ENCODE results near the gene TMEM132C.

The TMEM132C gene

DNA sequence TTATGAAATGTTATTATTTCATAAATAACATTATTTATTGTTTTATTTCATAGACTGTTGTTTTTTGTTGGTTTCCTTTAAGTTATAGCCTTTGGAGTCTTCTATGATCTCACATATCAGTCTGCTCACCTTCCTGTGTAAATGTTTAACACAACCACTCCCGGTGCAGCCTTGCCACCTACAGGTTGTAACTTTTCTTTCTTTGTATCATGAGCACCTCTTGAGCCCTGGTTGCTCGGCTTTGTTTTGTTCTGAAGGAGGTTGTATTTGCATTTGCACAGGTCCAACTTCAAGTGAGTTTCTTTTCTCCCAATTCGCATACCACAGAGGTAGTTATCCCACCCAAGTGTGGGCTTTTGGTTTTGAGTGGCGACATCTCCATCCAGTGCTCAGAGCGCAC is 435.4 kb downstream of the TMEM132C start:
- H3K9me3 ChIP-seq (ENCODE audit: control insufficient read depth in 2 of 2, low read length in 2 of 2): no peaks in the 10 kb centered on the region
- H3K4me3 ChIP-seq (ENCODE audit: low read length in 2 of 2): no peak overlapping the region
- no peaks in the 10 kb centered on the region for H3K27me3 ChIP-seq (ENCODE audit: control insufficient read depth in 2 of 2, insufficient read depth in 2 of 2, low read length in 2 of 2)
- no peak overlapping the region for H3K9ac ChIP-seq (ENCODE audit: low read depth in 1 of 2, low read length in 2 of 2)
- H3K27ac ChIP-seq (ENCODE audit: low read depth in 2 of 2, low read length in 2 of 2): no peak overlapping the region
- no peaks in the 10 kb centered on the region for H3K4me1 ChIP-seq (ENCODE audit: control insufficient read depth in 2 of 2, insufficient read depth in 2 of 2, low read length in 2 of 2)
- no peaks in the 10 kb centered on the region for H3K36me3 ChIP-seq (ENCODE audit: control insufficient read depth in 2 of 2, insufficient read depth in 2 of 2, low read length in 2 of 2)

- no peak overlapping the region for H3K9ac ChIP-seq (ENCODE audit: low read depth in 1 of 2, low read length in 2 of 2)
- H3K27me3 ChIP-seq (ENCODE audit: control insufficient read depth in 2 of 2, insufficient read depth in 2 of 2, low read length in 2 of 2): no peaks in the 10 kb centered on the region
- H3K4me1 ChIP-seq (ENCODE audit: control insufficient read depth in 2 of 2, insufficient read depth in 2 of 2, low read length in 2 of 2): no peaks in the 10 kb centered on the region
- no peaks in the 10 kb centered on the region for H3K9me3 ChIP-seq (ENCODE audit: control insufficient read depth in 2 of 2, low read length in 2 of 2)
- no peak overlapping the region for H3K4me3 ChIP-seq (ENCODE audit: low read length in 2 of 2)
- no peaks in the 10 kb centered on the region for H3K36me3 ChIP-seq (ENCODE audit: control insufficient read depth in 2 of 2, insufficient read depth in 2 of 2, low read length in 2 of 2)
- no peak overlapping the region for H3K27ac ChIP-seq (ENCODE audit: low read depth in 2 of 2, low read length in 2 of 2)
These were observed 438.2 kb downstream of the TMEM132C start for GRCh38 chr12:128705140-128705539.

DNA sequence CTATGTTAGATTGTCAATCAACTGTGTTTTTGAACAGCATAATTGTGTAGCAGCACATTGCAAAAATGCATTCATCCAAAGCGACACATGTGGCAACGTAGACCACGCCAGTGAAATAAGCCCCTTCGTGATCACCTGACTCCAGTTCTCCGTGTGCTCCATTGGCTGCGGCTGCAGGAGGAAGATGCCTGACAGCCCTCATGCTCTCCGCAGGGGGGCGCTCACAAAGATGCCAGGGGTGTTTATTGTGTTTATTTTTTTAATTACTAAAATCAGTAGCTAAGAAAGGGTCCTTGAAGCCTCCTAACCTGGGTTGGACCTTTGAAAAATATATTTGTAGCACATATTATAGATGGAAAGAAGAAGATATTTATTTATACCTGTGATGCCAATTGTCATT is 440.5 kb downstream of the TMEM132C start:
- Histone ChIP-seq H3K36me3 (ENCODE audit: control insufficient read depth in 2 of 2, insufficient read depth in 2 of 2, low read length in 2 of 2) (no peaks in the 10 kb centered on the region), H3K9ac (ENCODE audit: low read depth in 1 of 2, low read length in 2 of 2) (no peak overlapping the region), H3K27ac (ENCODE audit: low read depth in 2 of 2, low read length in 2 of 2) (no peak overlapping the region), H3K4me1 (ENCODE audit: control insufficient read depth in 2 of 2, insufficient read depth in 2 of 2, low read length in 2 of 2) (no peaks in the 10 kb centered on the region), H3K27me3 (ENCODE audit: control insufficient read depth in 2 of 2, insufficient read depth in 2 of 2, low read length in 2 of 2) (no peaks in the 10 kb centered on the region), H3K4me3 (ENCODE audit: low read length in 2 of 2) (no peak overlapping the region), H3K9me3 (ENCODE audit: control insufficient read depth in 2 of 2, low read length in 2 of 2) (no peaks in the 10 kb centered on the region)

- no peaks in the 10 kb centered on the region for H3K4me1 ChIP-seq (ENCODE audit: control insufficient read depth in 2 of 2, insufficient read depth in 2 of 2, low read length in 2 of 2)
- no peak overlapping the region for H3K27ac ChIP-seq (ENCODE audit: low read depth in 2 of 2, low read length in 2 of 2)
- no peak overlapping the region for H3K4me3 ChIP-seq (ENCODE audit: low read length in 2 of 2)
- no peaks in the 10 kb centered on the region for H3K27me3 ChIP-seq (ENCODE audit: control insufficient read depth in 2 of 2, insufficient read depth in 2 of 2, low read length in 2 of 2)
- H3K9me3 ChIP-seq (ENCODE audit: control insufficient read depth in 2 of 2, low read length in 2 of 2): no peaks in the 10 kb centered on the region
- no peaks in the 10 kb centered on the region for H3K36me3 ChIP-seq (ENCODE audit: control insufficient read depth in 2 of 2, insufficient read depth in 2 of 2, low read length in 2 of 2)
- no peak overlapping the region for H3K9ac ChIP-seq (ENCODE audit: low read depth in 1 of 2, low read length in 2 of 2)
These were observed 441.8 kb downstream of the TMEM132C start for GRCh38 chr12:128708789-128709188.

DNA sequence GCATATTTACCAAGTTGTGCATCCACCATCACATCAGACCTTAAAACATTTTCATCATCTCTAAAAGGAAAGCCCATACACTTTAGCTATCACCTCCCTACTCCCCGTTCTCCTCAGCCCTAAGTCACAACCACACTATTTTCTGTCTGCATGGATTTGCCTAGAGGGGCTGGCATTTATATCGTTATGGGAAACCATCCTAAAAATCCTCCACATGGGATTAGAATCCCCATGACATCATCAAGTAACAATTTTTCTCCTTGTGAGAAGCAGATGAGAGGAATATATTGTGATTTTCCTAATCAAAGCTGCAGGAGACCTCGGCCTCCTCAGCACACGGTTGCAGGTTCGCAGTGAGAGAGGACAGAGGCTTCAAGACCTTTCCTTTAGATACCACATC is 442.7 kb downstream of the TMEM132C start:
- no peak overlapping the region for H3K9ac ChIP-seq (ENCODE audit: low read depth in 1 of 2, low read length in 2 of 2)
- no peaks in the 10 kb centered on the region for H3K4me1 ChIP-seq (ENCODE audit: control insufficient read depth in 2 of 2, insufficient read depth in 2 of 2, low read length in 2 of 2)
- H3K27me3 ChIP-seq (ENCODE audit: control insufficient read depth in 2 of 2, insufficient read depth in 2 of 2, low read length in 2 of 2): no peaks in the 10 kb centered on the region
- H3K36me3 ChIP-seq (ENCODE audit: control insufficient read depth in 2 of 2, insufficient read depth in 2 of 2, low read length in 2 of 2): no peaks in the 10 kb centered on the region
- no peaks in the 10 kb centered on the region for H3K9me3 ChIP-seq (ENCODE audit: control insufficient read depth in 2 of 2, low read length in 2 of 2)
- no peak overlapping the region for H3K4me3 ChIP-seq (ENCODE audit: low read length in 2 of 2)
- H3K27ac ChIP-seq (ENCODE audit: low read depth in 2 of 2, low read length in 2 of 2): no peak overlapping the region

- no peak overlapping the region for H3K4me3 ChIP-seq (ENCODE audit: low read length in 2 of 2)
- no peaks in the 10 kb centered on the region for H3K4me1 ChIP-seq (ENCODE audit: control insufficient read depth in 2 of 2, insufficient read depth in 2 of 2, low read length in 2 of 2)
- H3K27me3 ChIP-seq (ENCODE audit: control insufficient read depth in 2 of 2, insufficient read depth in 2 of 2, low read length in 2 of 2): no peaks in the 10 kb centered on the region
- H3K36me3 ChIP-seq (ENCODE audit: control insufficient read depth in 2 of 2, insufficient read depth in 2 of 2, low read length in 2 of 2): no peaks in the 10 kb centered on the region
- no peak overlapping the region for H3K27ac ChIP-seq (ENCODE audit: low read depth in 2 of 2, low read length in 2 of 2)
- no peak overlapping the region for H3K9ac ChIP-seq (ENCODE audit: low read depth in 1 of 2, low read length in 2 of 2)
- no peaks in the 10 kb centered on the region for H3K9me3 ChIP-seq (ENCODE audit: control insufficient read depth in 2 of 2, low read length in 2 of 2)
These were observed 444.5 kb downstream of the TMEM132C start for GRCh38 chr12:128711486-128711885.

- Histone ChIP-seq H3K36me3 (ENCODE audit: control insufficient read depth in 2 of 2, insufficient read depth in 2 of 2, low read length in 2 of 2) (no peaks in the 10 kb centered on the region), H3K9me3 (ENCODE audit: control insufficient read depth in 2 of 2, low read length in 2 of 2) (no peaks in the 10 kb centered on the region), H3K4me1 (ENCODE audit: control insufficient read depth in 2 of 2, insufficient read depth in 2 of 2, low read length in 2 of 2) (no peaks in the 10 kb centered on the region), H3K27me3 (ENCODE audit: control insufficient read depth in 2 of 2, insufficient read depth in 2 of 2, low read length in 2 of 2) (no peaks in the 10 kb centered on the region), H3K4me3 (ENCODE audit: low read length in 2 of 2) (no peak overlapping the region), H3K9ac (ENCODE audit: low read depth in 1 of 2, low read length in 2 of 2) (no peak overlapping the region), H3K27ac (ENCODE audit: low read depth in 2 of 2, low read length in 2 of 2) (no peak overlapping the region)
These were observed 445.7 kb downstream of the TMEM132C start for GRCh38 chr12:128712622-128713021.

DNA sequence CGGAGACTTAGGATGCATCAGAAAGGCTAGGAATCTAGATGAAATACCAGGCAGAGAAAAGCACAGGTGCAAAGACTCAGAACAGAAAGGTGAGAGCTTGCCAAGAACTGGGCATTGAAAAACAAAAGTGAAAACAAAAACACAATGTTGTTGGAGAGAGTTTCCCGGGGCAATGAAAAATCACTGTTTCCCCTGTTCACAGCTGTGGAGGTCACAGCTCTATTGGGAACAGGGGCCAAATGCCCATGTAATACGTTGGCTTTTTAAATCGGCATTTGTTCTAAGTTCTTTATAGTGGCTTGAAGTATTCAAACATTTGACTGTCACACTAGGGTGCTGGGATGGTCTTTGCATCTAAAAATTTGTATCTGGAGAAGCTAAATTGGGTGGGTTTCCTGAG is 448.5 kb downstream of the TMEM132C start:
- Histone ChIP-seq H3K9me3 (ENCODE audit: control insufficient read depth in 2 of 2, low read length in 2 of 2) (no peaks in the 10 kb centered on the region), H3K4me3 (ENCODE audit: low read length in 2 of 2) (no peak overlapping the region), H3K4me1 (ENCODE audit: control insufficient read depth in 2 of 2, insufficient read depth in 2 of 2, low read length in 2 of 2) (no peaks in the 10 kb centered on the region), H3K27me3 (ENCODE audit: control insufficient read depth in 2 of 2, insufficient read depth in 2 of 2, low read length in 2 of 2) (no peaks in the 10 kb centered on the region), H3K36me3 (ENCODE audit: control insufficient read depth in 2 of 2, insufficient read depth in 2 of 2, low read length in 2 of 2) (no peaks in the 10 kb centered on the region), H3K27ac (ENCODE audit: low read depth in 2 of 2, low read length in 2 of 2) (no peak overlapping the region), H3K9ac (ENCODE audit: low read depth in 1 of 2, low read length in 2 of 2) (no peak overlapping the region)

DNA sequence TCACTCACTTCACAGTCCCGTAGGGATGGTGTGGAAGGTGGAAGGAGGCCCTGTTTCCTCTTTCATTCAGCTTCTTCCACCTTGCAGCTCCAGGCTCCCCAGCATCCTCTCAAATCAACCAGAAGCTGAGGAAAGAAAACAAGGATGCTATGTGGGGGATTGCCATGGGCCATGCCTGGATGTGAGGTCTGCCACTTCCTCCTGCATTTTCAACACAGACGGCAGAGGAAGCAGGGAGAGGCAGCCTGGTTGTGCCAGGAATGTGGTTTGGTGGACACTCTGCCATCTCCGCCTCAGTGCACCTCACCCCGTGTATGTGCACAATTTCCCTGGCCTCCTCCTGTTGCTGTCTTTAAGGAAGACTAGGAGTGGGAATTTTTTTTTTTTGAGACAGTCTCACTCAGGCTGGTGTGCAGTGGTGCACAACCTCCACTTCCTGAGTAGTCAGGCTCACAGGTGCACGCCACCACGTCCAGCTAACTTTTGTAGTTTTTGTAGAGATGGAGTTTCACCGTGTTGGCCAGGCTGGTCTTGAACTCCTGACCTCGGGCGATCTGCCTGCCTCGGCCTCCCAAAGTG is 457.6 kb downstream of the TMEM132C start:
- Histone ChIP-seq H3K9ac (ENCODE audit: low read depth in 1 of 2, low read length in 2 of 2) (no peak overlapping the region), H3K36me3 (ENCODE audit: control insufficient read depth in 2 of 2, insufficient read depth in 2 of 2, low read length in 2 of 2) (no peaks in the 10 kb centered on the region), H3K27ac (ENCODE audit: low read depth in 2 of 2, low read length in 2 of 2) (no peak overlapping the region), H3K4me1 (ENCODE audit: control insufficient read depth in 2 of 2, insufficient read depth in 2 of 2, low read length in 2 of 2) (no peaks in the 10 kb centered on the region), H3K27me3 (ENCODE audit: control insufficient read depth in 2 of 2, insufficient read depth in 2 of 2, low read length in 2 of 2) (no peaks in the 10 kb centered on the region), H3K4me3 (ENCODE audit: low read length in 2 of 2) (no peak overlapping the region), H3K9me3 (ENCODE audit: control insufficient read depth in 2 of 2, low read length in 2 of 2) (no peaks in the 10 kb centered on the region)

- Histone ChIP-seq H3K9ac (ENCODE audit: low read depth in 1 of 2, low read length in 2 of 2) (no peak overlapping the region), H3K36me3 (ENCODE audit: control insufficient read depth in 2 of 2, insufficient read depth in 2 of 2, low read length in 2 of 2) (no peaks in the 10 kb centered on the region), H3K9me3 (ENCODE audit: control insufficient read depth in 2 of 2, low read length in 2 of 2) (no peaks in the 10 kb centered on the region), H3K4me1 (ENCODE audit: control insufficient read depth in 2 of 2, insufficient read depth in 2 of 2, low read length in 2 of 2) (no peaks in the 10 kb centered on the region), H3K27ac (ENCODE audit: low read depth in 2 of 2, low read length in 2 of 2) (no peak overlapping the region), H3K4me3 (ENCODE audit: low read length in 2 of 2) (no peak overlapping the region), H3K27me3 (ENCODE audit: control insufficient read depth in 2 of 2, insufficient read depth in 2 of 2, low read length in 2 of 2) (no peaks in the 10 kb centered on the region)
These were observed 459.9 kb downstream of the TMEM132C start for GRCh38 chr12:128726886-128727285.

DNA sequence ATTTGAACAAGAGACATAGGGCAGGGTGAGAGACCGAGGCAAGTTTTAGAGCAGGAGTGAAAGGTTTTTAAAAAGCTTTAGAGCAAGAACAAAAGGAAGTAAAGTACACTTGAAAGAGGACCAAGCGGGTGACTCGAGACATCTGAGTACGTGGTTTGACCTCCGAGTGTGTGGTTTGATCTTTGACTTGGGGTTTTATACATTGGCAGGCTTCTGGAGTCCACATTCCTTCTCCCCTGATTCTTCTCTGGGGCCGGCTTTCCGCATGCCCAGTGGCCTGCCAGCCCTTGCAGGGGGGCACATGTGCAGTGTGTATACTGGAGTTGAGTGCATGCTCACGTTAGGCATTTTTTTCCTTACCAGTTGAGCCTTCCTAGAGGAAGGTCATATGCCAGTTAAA is 460.5 kb downstream of the TMEM132C start:
- Histone ChIP-seq H3K4me3 (ENCODE audit: low read length in 2 of 2) (no peak overlapping the region), H3K36me3 (ENCODE audit: control insufficient read depth in 2 of 2, insufficient read depth in 2 of 2, low read length in 2 of 2) (no peaks in the 10 kb centered on the region), H3K9ac (ENCODE audit: low read depth in 1 of 2, low read length in 2 of 2) (no peak overlapping the region)

More for the DNA sequence above, 460.5 kb downstream of the TMEM132C start:
- H3K27me3 ChIP-seq (ENCODE audit: control insufficient read depth in 2 of 2, insufficient read depth in 2 of 2, low read length in 2 of 2): no peaks in the 10 kb centered on the region
- no peak overlapping the region for H3K27ac ChIP-seq (ENCODE audit: low read depth in 2 of 2, low read length in 2 of 2)
- H3K9me3 ChIP-seq (ENCODE audit: control insufficient read depth in 2 of 2, low read length in 2 of 2): no peaks in the 10 kb centered on the region
- H3K4me1 ChIP-seq (ENCODE audit: control insufficient read depth in 2 of 2, insufficient read depth in 2 of 2, low read length in 2 of 2): no peaks in the 10 kb centered on the region

All from mucosa of rectum (tissue), 2 donors.